GM19238 (cell line): ENCODE data around the gene NME2.
"Not testable (repeated sequence)": the region's sequence is repeated elsewhere in the genome, so short reads cannot be mapped to it uniquely, and the experiment has no call there.

Experiments used
- DNase-seq: peaks from one replicate; pipeline ENCODE4 v3.0.0; 2011; ENCODE audit warnings: low spot score; ENCODE audit not compliant: insufficient read length

Gene NME2

GRCh38 chr17:51152766-51153209 is 13.4 kb upstream of the NME2 start:
- no peak for DNase-seq

GRCh38 chr17:51153210-51154072 is 12.8 kb upstream of the NME2 start, which contains the start of gene NME1:
TSS of gene NME1 (plus strand) at chr17:51153559. CDS start at chr17:51155655, 2,096 bp downstream.
- peak; percentile 91 for DNase-seq

- no peak for DNase-seq
Observed at GRCh38 chr17:51154176-51154575, 12.0 kb upstream of the NME2 start.

GRCh38 chr17:51155416-51155815 is 10.8 kb upstream of the NME2 start:
- no peak for DNase-seq

GRCh38 chr17:51159604-51160003 is 6.6 kb upstream of the NME2 start:
- DNase-seq: no peak

- no peak for DNase-seq
Observed at GRCh38 chr17:51161541-51161940, 4.7 kb upstream of the NME2 start.

GRCh38 chr17:51164911-51165679 is 1.1 kb upstream of the NME2 start:
- no peak for DNase-seq

- DNase-seq: no peak
Observed at GRCh38 chr17:51165680-51166197, 472 bp upstream of the NME2 start.

- DNase-seq: peak; percentile 84
Observed at GRCh38 chr17:51166987-51167931, 1.0 kb downstream of the NME2 start.

- no peak for DNase-seq
Observed at GRCh38 chr17:51169340-51169739, 3.1 kb downstream of the NME2 start.

- DNase-seq: no peak
Observed at GRCh38 chr17:51170736-51171135, 4.5 kb downstream of the NME2 start.

GRCh38 chr17:51172030-51172429 is 5.8 kb downstream of the NME2 start:
- DNase-seq: not testable (repeated sequence)

GRCh38 chr17:51180486-51180885 is 14.3 kb downstream of the NME2 start:
- DNase-seq: no peak

- no peak for DNase-seq
Observed at GRCh38 chr17:51184124-51184523, 17.9 kb downstream of the NME2 start.

GRCh38 chr17:51185763-51186332 is 19.6 kb downstream of the NME2 start:
- DNase-seq: no peak

GRCh38 chr17:51188271-51188833 is 22.1 kb downstream of the NME2 start:
- DNase-seq: no peak

- DNase-seq: no peak
Observed at GRCh38 chr17:51189162-51189561, 23.0 kb downstream of the NME2 start.

GRCh38 chr17:51189628-51190027 is 23.4 kb downstream of the NME2 start:
- DNase-seq: no peak

GRCh38 chr17:51191895-51192294 is 25.7 kb downstream of the NME2 start:
- DNase-seq: no peak

GRCh38 chr17:51197754-51198153 is 31.5 kb downstream of the NME2 start:
- no peak for DNase-seq
